GM23338 (cell line): ENCODE measurements around the gene LGALS7. TPM values are rescaled to one million over a fixed set of nuclear protein-coding genes. Genes with fewer than 3 reads are reported as not detected.

Experiments used
- JUNB ChIP-seq: IDR thresholded peaks from one replicate; pipeline ENCODE4 v1.6.1; 2016; ENCODE audit warnings: antibody characterized with exemption; ENCODE audit not compliant: unreplicated experiment
- NANOG ChIP-seq: IDR thresholded peaks from 2 replicates; pipeline ENCODE4 v1.6.1; 2016; ENCODE audit warnings: antibody characterized with exemption, borderline replicate concordance
- STAT1 ChIP-seq: IDR thresholded peaks from one replicate; pipeline ENCODE4 v1.6.1; 2016; ENCODE audit warnings: antibody characterized with exemption; ENCODE audit not compliant: unreplicated experiment
- polyA plus RNA-seq: library from polyadenylated mRNA; unstranded; fragments of >200 nt; fragmentation: Nextera tagmentation; extraction: Ambion mirVana; gene quantifications from 2 replicates; pipeline ENCODE4 v1.2.1, GENCODE V29; 2016
- total RNA-seq: library from RNA; depleted of rRNA; stranded (reverse); fragments of >200 nt; shearing (Covaris generic); gene quantifications from 2 replicates; pipeline ENCODE4 v1.2.3, GENCODE V29; 2014
- TF ChIP-seq, protein P1 (sequence below): fragments of 250-450 bp; sonication (Bioruptor Pico); IDR thresholded peaks from 2 replicates; pipeline ENCODE4 v1.5.0; 2020; ENCODE audit warnings: mild to moderate bottlenecking, moderate library complexity
- TF ChIP-seq, protein P2 (sequence below), 2 experiments: fragments of 200-600 bp in 1 of 2; sonication (generic) in 1 of 2; conservative IDR thresholded peaks; 2 replicates each; pipeline versions ENCODE4 v1.5.1 to v1.6.1; 2016 to 2017; ENCODE audit warnings: antibody characterized with exemption in 2 of 2, low read depth in 2 of 2, mild to moderate bottlenecking in 2 of 2, moderate library complexity in 1 of 2
- TF ChIP-seq, protein P3 (sequence below): IDR thresholded peaks from 2 replicates; pipeline ENCODE4 v1.6.1; 2016; ENCODE audit warnings: antibody characterized with exemption

Gene LGALS7
- total and polyA plus RNA-seq, 2 experiments from 2014 or later = 1.6 TPM; not detected in 1

DNA sequence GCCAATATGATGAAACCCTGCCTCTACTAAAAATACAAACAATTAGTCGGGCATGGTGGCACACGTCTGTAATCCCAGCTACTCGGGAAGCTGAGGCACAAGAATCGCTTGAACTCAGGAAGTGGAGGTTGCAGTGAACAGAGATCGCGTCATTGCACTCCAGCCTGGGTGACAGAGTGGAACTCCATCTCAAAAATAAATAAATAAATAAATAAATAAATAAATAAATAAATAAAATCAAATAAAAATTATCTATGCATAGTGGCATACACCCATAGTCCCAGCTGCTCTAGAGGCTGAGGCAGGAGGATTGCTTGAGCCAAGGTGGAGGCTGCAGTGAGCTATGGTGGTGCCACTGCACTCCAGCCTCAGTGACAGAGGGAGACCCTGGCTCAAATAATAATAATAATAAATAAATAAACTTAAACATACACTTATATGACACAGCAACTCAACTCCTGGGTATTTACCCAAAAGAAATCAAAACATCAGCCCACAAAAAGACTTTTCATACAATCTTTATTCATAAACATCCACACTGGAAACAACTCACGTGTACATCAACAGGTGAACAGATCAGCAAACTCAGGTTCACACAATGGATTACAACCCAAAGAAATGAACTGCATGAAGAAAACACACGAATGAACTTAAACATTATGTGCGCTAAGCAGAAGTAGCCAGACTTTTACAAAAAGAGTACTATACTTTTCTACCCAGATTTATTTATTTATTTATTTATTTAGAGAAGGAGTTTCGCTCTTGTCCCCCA is 6.9 kb downstream of the LGALS7 start (continued):
- TF ChIP-seq, protein P1, sequence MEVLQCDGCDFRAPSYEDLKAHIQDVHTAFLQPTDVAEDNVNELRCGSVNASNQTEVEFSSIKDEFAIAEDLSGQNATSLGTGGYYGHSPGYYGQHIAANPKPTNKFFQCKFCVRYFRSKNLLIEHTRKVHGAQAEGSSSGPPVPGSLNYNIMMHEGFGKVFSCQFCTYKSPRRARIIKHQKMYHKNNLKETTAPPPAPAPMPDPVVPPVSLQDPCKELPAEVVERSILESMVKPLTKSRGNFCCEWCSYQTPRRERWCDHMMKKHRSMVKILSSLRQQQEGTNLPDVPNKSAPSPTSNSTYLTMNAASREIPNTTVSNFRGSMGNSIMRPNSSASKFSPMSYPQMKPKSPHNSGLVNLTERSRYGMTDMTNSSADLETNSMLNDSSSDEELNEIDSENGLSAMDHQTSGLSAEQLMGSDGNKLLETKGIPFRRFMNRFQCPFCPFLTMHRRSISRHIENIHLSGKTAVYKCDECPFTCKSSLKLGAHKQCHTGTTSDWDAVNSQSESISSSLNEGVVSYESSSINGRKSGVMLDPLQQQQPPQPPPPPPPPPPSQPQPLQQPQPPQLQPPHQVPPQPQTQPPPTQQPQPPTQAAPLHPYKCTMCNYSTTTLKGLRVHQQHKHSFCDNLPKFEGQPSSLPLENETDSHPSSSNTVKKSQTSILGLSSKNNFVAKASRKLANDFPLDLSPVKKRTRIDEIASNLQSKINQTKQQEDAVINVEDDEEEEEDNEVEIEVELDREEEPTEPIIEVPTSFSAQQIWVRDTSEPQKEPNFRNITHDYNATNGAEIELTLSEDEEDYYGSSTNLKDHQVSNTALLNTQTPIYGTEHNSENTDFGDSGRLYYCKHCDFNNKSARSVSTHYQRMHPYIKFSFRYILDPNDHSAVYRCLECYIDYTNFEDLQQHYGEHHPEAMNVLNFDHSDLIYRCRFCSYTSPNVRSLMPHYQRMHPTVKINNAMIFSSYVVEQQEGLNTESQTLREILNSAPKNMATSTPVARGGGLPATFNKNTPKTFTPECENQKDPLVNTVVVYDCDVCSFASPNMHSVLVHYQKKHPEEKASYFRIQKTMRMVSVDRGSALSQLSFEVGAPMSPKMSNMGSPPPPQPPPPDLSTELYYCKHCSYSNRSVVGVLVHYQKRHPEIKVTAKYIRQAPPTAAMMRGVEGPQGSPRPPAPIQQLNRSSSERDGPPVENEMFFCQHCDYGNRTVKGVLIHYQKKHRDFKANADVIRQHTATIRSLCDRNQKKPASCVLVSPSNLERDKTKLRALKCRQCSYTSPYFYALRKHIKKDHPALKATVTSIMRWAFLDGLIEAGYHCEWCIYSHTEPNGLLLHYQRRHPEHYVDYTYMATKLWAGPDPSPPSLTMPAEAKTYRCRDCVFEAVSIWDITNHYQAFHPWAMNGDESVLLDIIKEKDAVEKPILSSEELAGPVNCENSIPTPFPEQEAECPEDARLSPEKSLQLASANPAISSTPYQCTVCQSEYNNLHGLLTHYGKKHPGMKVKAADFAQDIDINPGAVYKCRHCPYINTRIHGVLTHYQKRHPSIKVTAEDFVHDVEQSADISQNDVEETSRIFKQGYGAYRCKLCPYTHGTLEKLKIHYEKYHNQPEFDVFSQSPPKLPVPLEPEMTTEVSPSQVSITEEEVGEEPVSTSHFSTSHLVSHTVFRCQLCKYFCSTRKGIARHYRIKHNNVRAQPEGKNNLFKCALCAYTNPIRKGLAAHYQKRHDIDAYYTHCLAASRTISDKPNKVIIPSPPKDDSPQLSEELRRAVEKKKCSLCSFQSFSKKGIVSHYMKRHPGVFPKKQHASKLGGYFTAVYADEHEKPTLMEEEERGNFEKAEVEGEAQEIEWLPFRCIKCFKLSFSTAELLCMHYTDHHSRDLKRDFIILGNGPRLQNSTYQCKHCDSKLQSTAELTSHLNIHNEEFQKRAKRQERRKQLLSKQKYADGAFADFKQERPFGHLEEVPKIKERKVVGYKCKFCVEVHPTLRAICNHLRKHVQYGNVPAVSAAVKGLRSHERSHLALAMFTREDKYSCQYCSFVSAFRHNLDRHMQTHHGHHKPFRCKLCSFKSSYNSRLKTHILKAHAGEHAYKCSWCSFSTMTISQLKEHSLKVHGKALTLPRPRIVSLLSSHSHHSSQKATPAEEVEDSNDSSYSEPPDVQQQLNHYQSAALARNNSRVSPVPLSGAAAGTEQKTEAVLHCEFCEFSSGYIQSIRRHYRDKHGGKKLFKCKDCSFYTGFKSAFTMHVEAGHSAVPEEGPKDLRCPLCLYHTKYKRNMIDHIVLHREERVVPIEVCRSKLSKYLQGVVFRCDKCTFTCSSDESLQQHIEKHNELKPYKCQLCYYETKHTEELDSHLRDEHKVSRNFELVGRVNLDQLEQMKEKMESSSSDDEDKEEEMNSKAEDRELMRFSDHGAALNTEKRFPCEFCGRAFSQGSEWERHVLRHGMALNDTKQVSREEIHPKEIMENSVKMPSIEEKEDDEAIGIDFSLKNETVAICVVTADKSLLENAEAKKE (CRISPR knock-in tag) = no peak
- TF ChIP-seq JUNB (no peak), NANOG (no peak), STAT1 (no peak)
- TF ChIP-seq, protein P2, sequence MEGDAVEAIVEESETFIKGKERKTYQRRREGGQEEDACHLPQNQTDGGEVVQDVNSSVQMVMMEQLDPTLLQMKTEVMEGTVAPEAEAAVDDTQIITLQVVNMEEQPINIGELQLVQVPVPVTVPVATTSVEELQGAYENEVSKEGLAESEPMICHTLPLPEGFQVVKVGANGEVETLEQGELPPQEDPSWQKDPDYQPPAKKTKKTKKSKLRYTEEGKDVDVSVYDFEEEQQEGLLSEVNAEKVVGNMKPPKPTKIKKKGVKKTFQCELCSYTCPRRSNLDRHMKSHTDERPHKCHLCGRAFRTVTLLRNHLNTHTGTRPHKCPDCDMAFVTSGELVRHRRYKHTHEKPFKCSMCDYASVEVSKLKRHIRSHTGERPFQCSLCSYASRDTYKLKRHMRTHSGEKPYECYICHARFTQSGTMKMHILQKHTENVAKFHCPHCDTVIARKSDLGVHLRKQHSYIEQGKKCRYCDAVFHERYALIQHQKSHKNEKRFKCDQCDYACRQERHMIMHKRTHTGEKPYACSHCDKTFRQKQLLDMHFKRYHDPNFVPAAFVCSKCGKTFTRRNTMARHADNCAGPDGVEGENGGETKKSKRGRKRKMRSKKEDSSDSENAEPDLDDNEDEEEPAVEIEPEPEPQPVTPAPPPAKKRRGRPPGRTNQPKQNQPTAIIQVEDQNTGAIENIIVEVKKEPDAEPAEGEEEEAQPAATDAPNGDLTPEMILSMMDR (conservative IDR thresholded peaks at IDR 0.05; ENCODE audit: low read depth in 2 of 2) = no peak
- TF ChIP-seq, protein P3, sequence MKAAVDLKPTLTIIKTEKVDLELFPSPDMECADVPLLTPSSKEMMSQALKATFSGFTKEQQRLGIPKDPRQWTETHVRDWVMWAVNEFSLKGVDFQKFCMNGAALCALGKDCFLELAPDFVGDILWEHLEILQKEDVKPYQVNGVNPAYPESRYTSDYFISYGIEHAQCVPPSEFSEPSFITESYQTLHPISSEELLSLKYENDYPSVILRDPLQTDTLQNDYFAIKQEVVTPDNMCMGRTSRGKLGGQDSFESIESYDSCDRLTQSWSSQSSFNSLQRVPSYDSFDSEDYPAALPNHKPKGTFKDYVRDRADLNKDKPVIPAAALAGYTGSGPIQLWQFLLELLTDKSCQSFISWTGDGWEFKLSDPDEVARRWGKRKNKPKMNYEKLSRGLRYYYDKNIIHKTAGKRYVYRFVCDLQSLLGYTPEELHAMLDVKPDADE = no peak
